SKM-1 treated with dmso at 0.1 percent for 144 hours (cell line): ENCODE data around the gene ERMP1.
"Not testable (repeated sequence)": the region's sequence is repeated elsewhere in the genome, so short reads cannot be mapped to it uniquely, and the experiment has no call there.

Source experiments
- DNase-seq: peaks from one replicate; lab custom pipeline; 2025; ENCODE audit not compliant: unreplicated experiment; lab: John Stamatoyannopoulos, UW

ERMP1 gene

GRCh38 chr9:5784526-5785315, 48.2 kb downstream of the ERMP1 start:
- DNase-seq = no peak

GRCh38 chr9:5783982-5784381, 48.9 kb downstream of the ERMP1 start:
- no peak for DNase-seq

- not testable (repeated sequence) for DNase-seq
Measured at GRCh38 chr9:5783420-5783819, 49.5 kb downstream of the ERMP1 start.

GRCh38 chr9:5779705-5780218, 53.2 kb downstream of the ERMP1 start:
- not testable (repeated sequence) for DNase-seq

GRCh38 chr9:5778805-5779204, 54.1 kb downstream of the ERMP1 start:
- DNase-seq = no peak

- DNase-seq = no peak
Measured at GRCh38 chr9:5773324-5773999, 59.5 kb downstream of the ERMP1 start.

GRCh38 chr9:5767968-5768932, 64.7 kb downstream of the ERMP1 start:
- no peak for DNase-seq

GRCh38 chr9:5764130-5764868, 68.6 kb downstream of the ERMP1 start:
- DNase-seq = no peak

GRCh38 chr9:5762421-5762820, 70.5 kb downstream of the ERMP1 start:
- DNase-seq = no peak

GRCh38 chr9:5760338-5760737, 72.6 kb downstream of the ERMP1 start:
- DNase-seq = no peak

- DNase-seq = no peak
Measured at GRCh38 chr9:5756633-5757032, 76.3 kb downstream of the ERMP1 start.

- DNase-seq = no peak
Measured at GRCh38 chr9:5750569-5750968, 82.3 kb downstream of the ERMP1 start.

GRCh38 chr9:5749306-5749705, 83.6 kb downstream of the ERMP1 start:
- DNase-seq = no peak

GRCh38 chr9:5748438-5748837, 84.5 kb downstream of the ERMP1 start:
- no peak for DNase-seq

- no peak for DNase-seq
Measured at GRCh38 chr9:5743109-5743508, 89.8 kb downstream of the ERMP1 start.

GRCh38 chr9:5736563-5737346, 96.2 kb downstream of the ERMP1 start:
- DNase-seq = no peak

- DNase-seq = no peak
Measured at GRCh38 chr9:5735072-5735471, 97.8 kb downstream of the ERMP1 start.
